Activated naive CD4-positive, alpha-beta T cell (primary cell): ENCODE data around the gene CEP63.

Experiments
- DNase-seq, 4 experiments: peaks; one replicate each; lab custom pipeline; 2025; lab: John Stamatoyannopoulos, UW

CEP63 gene

GRCh38 chr3:134468519-134468918 is 17.3 kb upstream of the CEP63 start:
- DNase-seq = no peak

- DNase-seq = no peak
Measured at GRCh38 chr3:134471521-134472193, 14.2 kb upstream of the CEP63 start.

- DNase-seq = no peak
Measured at GRCh38 chr3:134472831-134473230, 13.0 kb upstream of the CEP63 start.

GRCh38 chr3:134473868-134474546 is 11.8 kb upstream of the CEP63 start:
- DNase-seq = peak; percentile 46 to 71 (median 57)

- DNase-seq = no peak
Measured at GRCh38 chr3:134474956-134475355, 10.9 kb upstream of the CEP63 start.

- DNase-seq = no peak
Measured at GRCh38 chr3:134476306-134476705, 9.6 kb upstream of the CEP63 start.

GRCh38 chr3:134477002-134477401 is 8.9 kb upstream of the CEP63 start:
- DNase-seq = no peak

GRCh38 chr3:134477938-134478337 is 7.9 kb upstream of the CEP63 start:
- DNase-seq = no peak

- DNase-seq = no peak
Measured at GRCh38 chr3:134480546-134480945, 5.3 kb upstream of the CEP63 start.

GRCh38 chr3:134481166-134481565 is 4.7 kb upstream of the CEP63 start:
- DNase-seq = no peak

GRCh38 chr3:134482622-134483021 is 3.2 kb upstream of the CEP63 start:
- DNase-seq = no peak

- DNase-seq = no peak
Measured at GRCh38 chr3:134483195-134483900, 2.5 kb upstream of the CEP63 start.

GRCh38 chr3:134485075-134485717 is 661 bp upstream of the CEP63 start:
- no peak for DNase-seq

- peak in 1 of 4 experiments; percentile 48 for DNase-seq
Measured at GRCh38 chr3:134486577-134487041, 752 bp downstream of the CEP63 start.

- DNase-seq = no peak
Measured at GRCh38 chr3:134487406-134487805, 1.5 kb downstream of the CEP63 start.

- no peak for DNase-seq
Measured at GRCh38 chr3:134494495-134494894, 8.6 kb downstream of the CEP63 start.

GRCh38 chr3:134495980-134496379 is 10.1 kb downstream of the CEP63 start:
- no peak for DNase-seq

- no peak for DNase-seq
Measured at GRCh38 chr3:134496471-134497071, 10.7 kb downstream of the CEP63 start.

- DNase-seq = no peak
Measured at GRCh38 chr3:134503266-134503665, 17.4 kb downstream of the CEP63 start.

GRCh38 chr3:134504132-134504531 is 18.3 kb downstream of the CEP63 start:
- no peak for DNase-seq

- DNase-seq = no peak
Measured at GRCh38 chr3:134505485-134505884, 19.6 kb downstream of the CEP63 start.

- DNase-seq = no peak
Measured at GRCh38 chr3:134511500-134511899, 25.6 kb downstream of the CEP63 start.
